Stomach (tissue), 4 donors: Measurements from ENCODE around the gene FGFRL1.

Experiments
- POLR2A ChIP-seq, 4 donors: fragments of 450-650 bp; IDR thresholded peaks; one replicate each; pipeline ENCODE4 v1.6.1; 2016; ENCODE audit warnings: antibody characterized with exemption in 4 of 4, control low read depth in 2 of 4, mild to moderate bottlenecking in 1 of 4, moderate library complexity in 1 of 4
- TF ChIP-seq, protein P1 (sequence below), 7 experiments: fragments of 450-650 bp in 4 of 7; fragments of 200-600 bp in 3 of 7; sonication (generic) in 3 of 7; IDR thresholded peaks; one replicate each; pipeline ENCODE4 v1.5.1; 2016 to 2019; ENCODE audit warnings: antibody characterized with exemption in 7 of 7, control low read depth in 2 of 7, mild to moderate bottlenecking in 1 of 7

DNA sequence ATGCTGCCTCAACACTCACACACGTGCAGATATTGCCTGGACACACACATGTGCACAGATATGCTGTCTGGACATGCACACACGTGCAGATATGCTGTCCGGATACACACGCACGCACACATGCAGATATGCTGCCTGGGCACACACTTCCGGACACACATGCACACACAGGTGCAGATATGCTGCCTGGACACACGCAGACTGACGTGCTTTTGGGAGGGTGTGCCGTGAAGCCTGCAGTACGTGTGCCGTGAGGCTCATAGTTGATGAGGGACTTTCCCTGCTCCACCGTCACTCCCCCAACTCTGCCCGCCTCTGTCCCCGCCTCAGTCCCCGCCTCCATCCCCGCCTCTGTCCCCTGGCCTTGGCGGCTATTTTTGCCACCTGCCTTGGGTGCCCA lies 14.7 kb downstream of the FGFRL1 start:
- no peak for TF ChIP-seq POLR2A (IDR thresholded peaks at IDR 0.05)
- TF ChIP-seq, protein P1, sequence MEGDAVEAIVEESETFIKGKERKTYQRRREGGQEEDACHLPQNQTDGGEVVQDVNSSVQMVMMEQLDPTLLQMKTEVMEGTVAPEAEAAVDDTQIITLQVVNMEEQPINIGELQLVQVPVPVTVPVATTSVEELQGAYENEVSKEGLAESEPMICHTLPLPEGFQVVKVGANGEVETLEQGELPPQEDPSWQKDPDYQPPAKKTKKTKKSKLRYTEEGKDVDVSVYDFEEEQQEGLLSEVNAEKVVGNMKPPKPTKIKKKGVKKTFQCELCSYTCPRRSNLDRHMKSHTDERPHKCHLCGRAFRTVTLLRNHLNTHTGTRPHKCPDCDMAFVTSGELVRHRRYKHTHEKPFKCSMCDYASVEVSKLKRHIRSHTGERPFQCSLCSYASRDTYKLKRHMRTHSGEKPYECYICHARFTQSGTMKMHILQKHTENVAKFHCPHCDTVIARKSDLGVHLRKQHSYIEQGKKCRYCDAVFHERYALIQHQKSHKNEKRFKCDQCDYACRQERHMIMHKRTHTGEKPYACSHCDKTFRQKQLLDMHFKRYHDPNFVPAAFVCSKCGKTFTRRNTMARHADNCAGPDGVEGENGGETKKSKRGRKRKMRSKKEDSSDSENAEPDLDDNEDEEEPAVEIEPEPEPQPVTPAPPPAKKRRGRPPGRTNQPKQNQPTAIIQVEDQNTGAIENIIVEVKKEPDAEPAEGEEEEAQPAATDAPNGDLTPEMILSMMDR (IDR thresholded peaks at IDR 0.05) = no peak
